Heart left ventricle (tissue), 16 donors: ENCODE data around the gene MACC1. TPM values are rescaled to one million over a fixed set of nuclear protein-coding genes. Genes with fewer than 3 reads are reported as not detected.

Experiments used
- ATAC-seq, 4 donors: fragments of 200-7000 bp; cut with Tn5 transposase; one replicate each; pipeline ENCODE4 v1.9.1; 2020 to 2022; ENCODE audit warnings: moderate library complexity in 4 of 4, mild to moderate bottlenecking in 3 of 4, moderate number of reproducible peaks in 1 of 4
- DNase-seq, 5 donors: peaks; one replicate each; pipeline ENCODE4 v3.0.0-alpha.2; 2020
- H3K27ac ChIP-seq, 12 donors: fragments of 200-600 bp; sonication (generic) in 4 of 12; one replicate each; pipeline versions ENCODE4 v1.5.0 to v1.8.0; 2016 to 2022; ENCODE audit warnings: mild to moderate bottlenecking in 2 of 12
- H3K27me3 ChIP-seq, 9 donors: fragments of 200-600 bp; sonication (generic) in 2 of 9; one replicate each; pipeline versions ENCODE4 v1.5.1 to v1.8.0; 2016 to 2022; ENCODE audit warnings: mild to moderate bottlenecking in 3 of 9
- H3K36me3 ChIP-seq, 9 donors: fragments of 200-600 bp; sonication (generic) in 2 of 9; one replicate each; pipeline versions ENCODE4 v1.5.0 to v1.8.0; 2018 to 2022; ENCODE audit warnings: mild to moderate bottlenecking in 2 of 9
- H3K4me1 ChIP-seq, 12 donors: fragments of 200-600 bp; sonication (generic) in 4 of 12; one replicate each; pipeline versions ENCODE4 v1.5.0 to v1.8.0; 2016 to 2022; ENCODE audit warnings: mild to moderate bottlenecking in 3 of 12
- H3K4me3 ChIP-seq, 12 donors: fragments of 200-600 bp; sonication (generic) in 4 of 12; one replicate each; pipeline versions ENCODE4 v1.5.0 to v1.8.0; 2017 to 2022; ENCODE audit warnings: mild to moderate bottlenecking in 9 of 12, moderate library complexity in 4 of 12
- H3K9me3 ChIP-seq, 12 donors: fragments of 200-600 bp; sonication (generic) in 4 of 12; one replicate each; pipeline versions ENCODE4 v1.5.0 to v1.8.0; 2016 to 2022; ENCODE audit warnings: mild to moderate bottlenecking in 1 of 12
- CTCF ChIP-seq, 12 donors: fragments of 200-600 bp; sonication (generic) in 4 of 12; IDR thresholded peaks; one replicate each; pipeline versions ENCODE4 v1.5.0 to v1.8.0; 2018 to 2022; ENCODE audit warnings: antibody characterized with exemption in 12 of 12, mild to moderate bottlenecking in 5 of 12
- POLR2A ChIP-seq, 2 donors: fragments of 450-650 bp; IDR thresholded peaks; one replicate each; pipeline ENCODE4 v1.6.1; 2017; ENCODE audit warnings: antibody characterized with exemption in 2 of 2, mild to moderate bottlenecking in 2 of 2, moderate library complexity in 2 of 2
- WGBS, 4 donors: extraction: QIAGEN DNeasy Blood & Tissue Kit in 2 of 4; methylation state at CpG; one replicate each; pipeline versions ENCODE4 v1.1.5 to v1.1.7; 2013 to 2018; 5-methylcytosine and 5-hydroxymethylcytosine counted together
- intact Hi-C, 10 donors: fragments of 100-400 bp; cut with DNase I; formaldehyde crosslinking; loops; one replicate each; pipeline versions ENCODE4 v1.11.1 to v1.14.2; 2022
- polyA plus RNA-seq, 2 donors: library from polyadenylated mRNA; stranded (reverse); fragments of 200-250 nt; gene quantifications; one replicate each; pipeline ENCODE4 v1.2.3, GENCODE V29; 2013
- total RNA-seq, 9 donors: library from RNA; depleted of rRNA in 2 of 9; stranded (reverse); fragments of >200 nt in 2 of 9; fragmentation: NEBNext Ultra II Directional in 3 of 9; extraction: Animal tissue kit (Norgen Biotek cat#: 25700) in 3 of 9; gene quantifications; one replicate each; pipeline versions ENCODE4 v1.1.0 to v1.2.4, GENCODE V29; 2016 to 2023
- donor health status: ischemic (EF 13 %, LVEDD 7.1; RV severe dilation, severe dysfunction).
- donor health status: healthy with polysubstance abuse.
- donor health status: DM: no; HTN: yes; CAD: no.
- donor health status: DM: no; HTN: no; CAD: no.
- donor health status: ischemic (EF 25% LVEDD 6.9; RV normal size, moderate dysfunction).
- donor health status: ischemic (EF 25% LVEDD 5.7; RV mildly dilated, moderate dysfunction).
- donor health status: healthy.
- donor health status: DM: yes; HTN: yes; CAD: no.
- donor health status: ischemic (EF 35%, LVEDD 5.7; RV mildly dilated, moderate dysfunction).
- donor health status: nonischemic (EF 11% LVEDD 7.7; RV severe dilation, severe dysfunction).
- donor health status: DM: yes; HTN: yes; CAD: no.
- donor health status: PGD.
- donor health status: ischemic (EF 29% LVEDD 5.4; RV normal size, mild dysfunction).
- donor health status: nonischemic (EF 23%, LVEDD 6.1; RV moderate dilation, normal function).

The MACC1 gene
- total and polyA plus RNA-seq, 11 donors, result under 0.01 to 1.3 (median 0.12) TPM; not detected in 4

GRCh38 chr7:20199015-20199737 is 18.0 kb downstream of the MACC1 start:
- intact Hi-C loops, result no loop called here
- peak overlapping the region in 1 of 12 donors; percentile 56 for H3K27ac ChIP-seq
- no peaks in the 10 kb centered on the region for H3K36me3 ChIP-seq
- WGBS, 4 donors, result 72 to 84% (median 78%) methylated on average over 2 of the region's 2 CpGs
- DNase-seq (peak in 2 of 5 donors; percentile 33 to 45), ATAC-seq (peak in 3 of 4 donors; percentile 56 to 74 (median 60))
- H3K27me3 ChIP-seq, result no peaks in the 10 kb centered on the region
- peaks cover 0 to 29% (median 0%) of the 10 kb centered on the region in 12 donors for H3K4me1 ChIP-seq
- no peaks in the 10 kb centered on the region for H3K9me3 ChIP-seq
- H3K4me3 ChIP-seq, result no peak overlapping the region
- TF ChIP-seq POLR2A (IDR thresholded peaks at IDR 0.05) (no peak), CTCF (IDR thresholded peaks at IDR 0.05) (no peak)

GRCh38 chr7:20198260-20198659 is 18.9 kb downstream of the MACC1 start:
- no peak for ATAC-seq
- Histone ChIP-seq H3K36me3 (no peaks in the 10 kb centered on the region), H3K4me3 (no peak overlapping the region), H3K9me3 (no peaks in the 10 kb centered on the region), H3K27ac (no peak overlapping the region), H3K4me1 (peaks cover 0 to 38% (median 0%) of the 10 kb centered on the region in 12 donors), H3K27me3 (no peaks in the 10 kb centered on the region)
- no peak for TF ChIP-seq POLR2A (IDR thresholded peaks at IDR 0.05)
- no peak for TF ChIP-seq CTCF (IDR thresholded peaks at IDR 0.05)
- intact Hi-C loops, result no loop called here
- WGBS, 4 donors, result 88 to 94% (median 93%) methylated on average over 1 of the region's 1 CpG
- DNase-seq, result no peak

DNA sequence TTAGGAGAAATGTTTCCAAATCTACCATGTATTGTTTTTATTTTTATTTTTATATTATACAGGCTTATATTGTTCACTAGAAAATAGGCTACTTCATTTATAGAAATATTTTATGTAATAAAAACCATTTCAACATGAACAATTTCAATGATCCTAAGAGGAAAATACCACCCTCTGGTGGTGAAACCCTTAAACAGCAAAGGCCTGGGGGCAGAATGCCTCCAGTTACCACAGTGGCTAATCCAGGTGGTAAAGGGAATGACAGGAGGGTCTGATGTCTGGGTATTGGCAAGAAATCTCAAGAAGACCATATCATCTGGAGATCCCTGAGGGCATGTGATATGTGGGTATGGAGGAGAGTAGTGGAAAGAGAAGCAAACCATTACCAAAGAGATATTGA is 19.3 kb downstream of the MACC1 start:
- DNase-seq, result no peak
- Histone ChIP-seq H3K4me1 (peaks cover 0 to 38% (median 0%) of the 10 kb centered on the region in 12 donors), H3K27ac (no peak overlapping the region), H3K4me3 (no peak overlapping the region), H3K27me3 (no peaks in the 10 kb centered on the region), H3K36me3 (no peaks in the 10 kb centered on the region), H3K9me3 (no peaks in the 10 kb centered on the region)
- no peak for ATAC-seq
- TF ChIP-seq CTCF (IDR thresholded peaks at IDR 0.05), result peak in 4 of 12 donors; percentile 13 to 25 (median 24)
- TF ChIP-seq POLR2A (IDR thresholded peaks at IDR 0.05), result no peak
- intact Hi-C loops, result no loop called here

GRCh38 chr7:20197125-20197748 is 19.9 kb downstream of the MACC1 start:
- intact Hi-C loops, result no loop called here
- 70 to 78% (median 75%) methylated on average over 4 of the region's 4 CpGs for WGBS, 4 donors
- peaks cover 0 to 38% (median 0%) of the 10 kb centered on the region in 12 donors for H3K4me1 ChIP-seq
- no peaks in the 10 kb centered on the region for H3K27me3 ChIP-seq
- H3K9me3 ChIP-seq, result no peaks in the 10 kb centered on the region
- TF ChIP-seq POLR2A (IDR thresholded peaks at IDR 0.05) (no peak), CTCF (IDR thresholded peaks at IDR 0.05) (no peak)
- no peak overlapping the region for H3K4me3 ChIP-seq
- no peaks in the 10 kb centered on the region for H3K36me3 ChIP-seq
- H3K27ac ChIP-seq, result no peak overlapping the region
- no peak for ATAC-seq
- DNase-seq, result no peak
